ENCODE results near the gene INPP5A. TPM values are rescaled to one million over a fixed set of nuclear protein-coding genes. Genes with fewer than 3 reads are reported as not detected.
A peak's percentile ranks its signal among the peaks of the same experiment; 100 is the strongest.
"Not testable (repeated sequence)": the region's sequence is repeated elsewhere in the genome, so short reads cannot be mapped to it uniquely, and the experiment has no call there.

INPP5A gene
- total RNA-seq, 3 donors from 2014 or later: 26.6 to 50.6 (median 38.7) TPM

DNA sequence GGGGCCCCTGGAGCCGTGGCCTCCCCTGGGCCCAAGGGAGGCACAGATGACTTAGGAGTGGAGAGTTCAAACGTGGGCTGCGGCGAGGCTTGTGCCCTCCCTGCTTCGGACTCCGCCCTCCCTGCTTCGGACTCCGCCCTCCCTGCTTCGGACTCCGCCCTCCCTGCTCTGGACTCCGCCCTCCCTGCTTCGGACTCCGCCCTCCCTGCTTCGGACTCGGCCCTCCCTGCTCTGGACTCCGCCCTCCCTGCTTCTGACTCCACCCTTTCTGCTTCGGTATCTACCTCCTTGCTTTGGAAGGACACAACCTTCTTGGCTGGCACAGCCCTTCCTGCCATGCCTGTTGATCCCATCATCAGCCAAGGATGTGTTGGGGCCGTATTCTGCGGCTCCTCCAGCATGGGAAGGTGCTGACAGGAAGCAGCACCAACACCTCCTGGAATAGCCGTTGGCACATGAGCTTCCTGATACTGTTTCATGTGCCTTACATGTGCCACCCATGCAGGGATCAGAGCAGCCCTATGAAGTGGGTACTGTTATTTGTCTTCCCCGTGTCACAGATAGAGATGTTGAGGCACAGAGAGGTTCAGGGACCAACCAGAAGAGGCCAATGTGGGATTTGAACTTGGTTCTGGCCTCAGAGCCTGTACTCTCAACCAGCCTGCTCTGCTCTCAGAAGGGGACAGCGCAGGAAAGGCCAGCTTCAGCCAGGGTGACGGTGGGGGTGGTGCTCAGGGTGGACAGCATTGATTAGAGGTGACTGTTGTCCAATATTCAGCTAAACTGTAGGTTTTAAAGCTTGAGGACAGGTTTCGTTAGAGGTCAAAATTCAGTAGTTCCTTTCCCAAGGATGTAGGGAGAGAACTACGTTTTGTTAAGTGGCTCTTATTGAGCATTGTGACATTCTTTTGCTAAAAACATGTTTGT lies 133.9 kb downstream of the INPP5A start:
- DNase-seq (ENCODE audit: low spot score in 2 of 2): peak in 1 of 2 donors; percentile 41
- no peaks in the 10 kb centered on the region for H3K27me3 ChIP-seq
- H3K4me3 ChIP-seq: no peak overlapping the region
- intact Hi-C loops (cut with DNase I; ENCODE audit: low total_unique reads): no loop called here
- H3K27ac ChIP-seq: no peak overlapping the region
- H3K9me3 ChIP-seq: no peaks in the 10 kb centered on the region
- no peaks in the 10 kb centered on the region for H3K4me1 ChIP-seq
- TF ChIP-seq POLR2A (IDR thresholded peaks at IDR 0.05) (no peak), POLR2AphosphoS5 (IDR thresholded peaks at IDR 0.05) (no peak)
- TF ChIP-seq, protein P1, sequence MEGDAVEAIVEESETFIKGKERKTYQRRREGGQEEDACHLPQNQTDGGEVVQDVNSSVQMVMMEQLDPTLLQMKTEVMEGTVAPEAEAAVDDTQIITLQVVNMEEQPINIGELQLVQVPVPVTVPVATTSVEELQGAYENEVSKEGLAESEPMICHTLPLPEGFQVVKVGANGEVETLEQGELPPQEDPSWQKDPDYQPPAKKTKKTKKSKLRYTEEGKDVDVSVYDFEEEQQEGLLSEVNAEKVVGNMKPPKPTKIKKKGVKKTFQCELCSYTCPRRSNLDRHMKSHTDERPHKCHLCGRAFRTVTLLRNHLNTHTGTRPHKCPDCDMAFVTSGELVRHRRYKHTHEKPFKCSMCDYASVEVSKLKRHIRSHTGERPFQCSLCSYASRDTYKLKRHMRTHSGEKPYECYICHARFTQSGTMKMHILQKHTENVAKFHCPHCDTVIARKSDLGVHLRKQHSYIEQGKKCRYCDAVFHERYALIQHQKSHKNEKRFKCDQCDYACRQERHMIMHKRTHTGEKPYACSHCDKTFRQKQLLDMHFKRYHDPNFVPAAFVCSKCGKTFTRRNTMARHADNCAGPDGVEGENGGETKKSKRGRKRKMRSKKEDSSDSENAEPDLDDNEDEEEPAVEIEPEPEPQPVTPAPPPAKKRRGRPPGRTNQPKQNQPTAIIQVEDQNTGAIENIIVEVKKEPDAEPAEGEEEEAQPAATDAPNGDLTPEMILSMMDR (IDR thresholded peaks at IDR 0.05): no peak
- no peaks in the 10 kb centered on the region for H3K36me3 ChIP-seq

DNA sequence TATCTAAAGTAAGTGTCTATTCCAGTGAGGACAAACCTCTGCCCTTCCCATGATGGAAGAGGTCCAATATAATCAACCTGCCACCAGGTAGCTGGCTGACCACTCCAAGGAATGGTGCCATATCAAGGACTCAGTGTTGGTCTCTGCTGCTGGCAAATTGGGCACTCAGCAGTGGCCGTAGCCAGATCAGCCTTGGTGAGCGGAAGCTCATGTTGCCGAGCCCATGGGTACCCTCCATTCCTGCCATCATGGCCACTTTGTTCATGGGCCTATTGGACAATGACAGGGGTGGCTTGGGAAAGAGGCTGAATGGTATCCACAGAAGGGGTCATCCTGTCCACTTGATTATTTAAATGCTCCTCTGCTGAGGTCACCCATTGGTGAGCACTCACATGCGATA lies 136.2 kb downstream of the INPP5A start:
- H3K4me3 ChIP-seq; H3K36me3 ChIP-seq; H3K4me1 ChIP-seq; H3K27ac ChIP-seq; H3K9me3 ChIP-seq; H3K27me3 ChIP-seq; intact Hi-C loops (cut with DNase I; ENCODE audit: low total_unique reads): not testable (repeated sequence)
- peak in 1 of 2 donors; percentile 9 for DNase-seq (ENCODE audit: low spot score in 2 of 2)

DNA sequence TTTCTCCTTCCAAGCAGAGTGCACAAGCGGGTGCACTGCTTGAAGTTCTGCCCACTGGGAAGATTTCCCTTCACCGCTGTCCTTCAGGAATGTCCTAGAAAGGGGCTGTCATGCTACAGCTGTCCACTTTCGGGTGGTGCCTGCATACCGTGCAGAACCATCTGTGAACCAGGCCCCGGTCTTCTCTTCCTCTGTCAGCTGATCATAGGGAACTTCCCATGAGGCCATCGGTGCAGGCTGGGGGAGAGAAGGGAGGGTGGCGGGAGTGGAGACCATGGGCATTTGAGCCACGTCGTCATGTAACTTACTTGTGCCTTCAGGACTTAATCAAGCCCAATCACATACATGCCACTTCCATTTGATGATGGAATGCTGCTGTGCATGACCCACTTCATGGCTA lies 136.7 kb downstream of the INPP5A start:
- DNase-seq (ENCODE audit: low spot score in 2 of 2): peak in 1 of 2 donors; percentile 25
- TF ChIP-seq POLR2A (IDR thresholded peaks at IDR 0.05): no peak
- TF ChIP-seq, protein P1 (IDR thresholded peaks at IDR 0.05): no peak
- TF ChIP-seq POLR2AphosphoS5 (IDR thresholded peaks at IDR 0.05): no peak
- Histone ChIP-seq H3K4me1 (no peaks in the 10 kb centered on the region), H3K27ac (no peak overlapping the region), H3K4me3 (no peak overlapping the region), H3K9me3 (no peaks in the 10 kb centered on the region), H3K27me3 (no peaks in the 10 kb centered on the region), H3K36me3 (no peaks in the 10 kb centered on the region)
- intact Hi-C loops (cut with DNase I; ENCODE audit: low total_unique reads): no loop called here

DNA sequence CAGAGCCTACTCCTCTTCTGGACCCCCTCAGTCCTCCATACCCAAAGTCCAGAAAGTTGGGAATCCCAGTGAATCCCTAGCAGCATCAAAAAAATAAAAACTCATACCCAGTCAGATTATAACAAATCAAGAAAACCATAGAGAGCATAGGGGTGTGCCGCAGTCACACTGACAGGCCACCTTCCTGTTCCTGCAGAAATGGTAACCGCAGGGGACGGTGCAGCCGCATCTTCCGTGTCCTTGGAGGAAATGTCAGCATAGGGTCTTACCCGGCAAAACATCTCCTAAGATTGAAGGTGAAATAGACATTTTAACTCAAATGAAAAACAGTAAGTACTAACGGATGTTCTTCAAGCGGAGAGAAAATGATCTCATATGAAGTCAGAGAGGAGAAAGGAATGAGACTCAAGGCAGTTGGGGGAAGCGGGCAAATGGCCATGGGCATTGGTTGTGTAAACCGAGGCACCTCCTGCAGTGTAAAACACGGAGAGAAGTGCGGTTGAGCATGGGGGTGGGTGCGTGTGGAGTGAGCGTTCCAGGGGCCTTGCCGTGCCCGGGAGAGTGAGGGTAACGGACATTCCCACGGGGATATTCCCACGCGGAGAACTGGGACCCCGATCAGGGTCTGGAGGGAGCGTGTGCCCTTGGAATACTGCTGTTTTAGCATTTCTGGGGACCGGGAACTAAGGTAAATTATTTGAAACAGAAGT lies 137.6 kb downstream of the INPP5A start:
- Histone ChIP-seq H3K4me3 (no peak overlapping the region), H3K27ac (no peak overlapping the region), H3K9me3 (no peaks in the 10 kb centered on the region), H3K27me3 (no peaks in the 10 kb centered on the region), H3K36me3 (no peaks in the 10 kb centered on the region), H3K4me1 (no peaks in the 10 kb centered on the region)
- TF ChIP-seq POLR2AphosphoS5 (IDR thresholded peaks at IDR 0.05): no peak
- TF ChIP-seq, protein P1 (IDR thresholded peaks at IDR 0.05): no peak
- no peak for TF ChIP-seq POLR2A (IDR thresholded peaks at IDR 0.05)
- intact Hi-C loops (cut with DNase I; ENCODE audit: low total_unique reads): no loop called here
- DNase-seq (ENCODE audit: low spot score in 2 of 2): peak in 1 of 2 donors; percentile 41

DNA sequence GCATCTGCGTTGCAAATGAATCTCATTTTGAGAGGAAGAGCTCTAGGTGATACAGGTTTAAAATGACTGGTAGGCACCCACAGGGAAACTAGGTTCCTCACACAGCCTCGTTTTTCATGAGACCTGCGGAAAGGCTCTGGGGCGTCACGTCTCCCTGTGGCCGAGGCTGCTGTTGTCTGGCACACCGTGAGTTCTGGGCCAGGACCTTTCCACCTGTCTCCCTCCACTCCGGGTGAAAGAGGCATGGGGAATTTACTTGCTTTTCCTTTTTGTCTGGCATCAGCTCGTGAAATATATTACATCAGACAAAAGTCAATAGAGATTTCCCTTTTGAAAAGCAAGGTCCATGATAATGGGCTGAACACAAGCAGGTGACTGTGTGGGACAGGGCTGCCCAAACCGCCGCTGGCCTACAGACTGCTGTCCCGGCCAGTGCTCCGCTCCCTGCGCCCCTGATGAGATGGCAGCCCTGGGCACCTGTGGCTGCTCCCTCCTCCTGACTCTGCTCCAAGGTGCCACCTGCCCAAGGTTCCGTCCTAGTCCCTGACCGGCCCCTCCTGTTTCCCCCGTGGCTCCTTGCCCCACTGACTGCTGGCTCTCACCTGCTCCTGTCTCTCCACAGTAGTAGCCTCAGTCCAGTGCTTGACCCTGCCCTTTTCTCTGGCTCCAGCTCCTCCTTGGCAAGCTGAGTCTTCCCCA lies 138.8 kb downstream of the INPP5A start:
- DNase-seq (ENCODE audit: low spot score in 2 of 2): peak in 1 of 2 donors; percentile 38
- Histone ChIP-seq H3K4me1 (no peaks in the 10 kb centered on the region), H3K27ac (no peak overlapping the region), H3K9me3 (no peaks in the 10 kb centered on the region), H3K27me3 (no peaks in the 10 kb centered on the region), H3K4me3 (no peak overlapping the region), H3K36me3 (no peaks in the 10 kb centered on the region)
- intact Hi-C loops (cut with DNase I; ENCODE audit: low total_unique reads): no loop called here
- no peak for TF ChIP-seq POLR2AphosphoS5 (IDR thresholded peaks at IDR 0.05)
- TF ChIP-seq, protein P1 (IDR thresholded peaks at IDR 0.05): no peak
- no peak for TF ChIP-seq POLR2A (IDR thresholded peaks at IDR 0.05)
